ENCODE data around the gene MCM8. TPM values are rescaled to one million over a fixed set of nuclear protein-coding genes. Genes with fewer than 3 reads are reported as not detected.

MCM8 gene
- total RNA-seq, 3 donors from 2014 or later, result 5.9 to 9.7 (median 6.7) TPM

DNA sequence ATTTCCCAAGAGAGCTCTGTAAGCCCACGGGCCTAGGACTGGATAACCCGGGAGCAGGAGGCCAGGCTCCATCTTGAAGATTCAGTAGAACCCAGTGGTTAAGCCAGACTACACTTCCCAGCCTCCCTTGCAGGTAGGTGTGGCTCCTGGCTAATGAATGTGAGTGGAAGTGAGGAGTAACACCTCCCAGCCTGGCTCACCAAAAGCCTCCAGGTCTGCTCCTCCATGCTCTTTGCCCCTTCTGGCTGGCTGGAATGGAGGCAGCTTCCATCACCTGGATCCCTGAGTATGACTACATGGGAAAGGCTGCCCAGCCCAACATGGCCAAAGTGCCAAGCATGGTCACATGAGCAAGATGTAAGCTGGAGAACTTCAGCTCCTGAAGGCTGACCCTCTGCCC, 93.7 kb downstream of the MCM8 start:
- H3K27ac ChIP-seq, result no peak overlapping the region
- no peak for TF ChIP-seq POLR2AphosphoS5 (IDR thresholded peaks at IDR 0.05)
- TF ChIP-seq POLR2A (IDR thresholded peaks at IDR 0.05), result no peak
- TF ChIP-seq CTCF (IDR thresholded peaks at IDR 0.05), result no peak
- H3K4me1 ChIP-seq, result no peaks in the 10 kb centered on the region
- intact Hi-C loops (cut with DNase I; ENCODE audit: low total_unique reads), result no loop called here
- H3K36me3 ChIP-seq, result no peaks in the 10 kb centered on the region
- DNase-seq (ENCODE audit: low spot score in 2 of 2), result no peak
- H3K4me3 ChIP-seq, result no peak overlapping the region
- H3K27me3 ChIP-seq, result no peaks in the 10 kb centered on the region
- H3K9me3 ChIP-seq, result no peaks in the 10 kb centered on the region

GRCh38 chr20:6045566-6045965, 95.1 kb downstream of the MCM8 start:
- TF ChIP-seq POLR2A (IDR thresholded peaks at IDR 0.05), result no peak
- no peak for TF ChIP-seq CTCF (IDR thresholded peaks at IDR 0.05)
- TF ChIP-seq POLR2AphosphoS5 (IDR thresholded peaks at IDR 0.05), result no peak
- no peaks in the 10 kb centered on the region for H3K27me3 ChIP-seq
- no peak overlapping the region for H3K4me3 ChIP-seq
- DNase-seq (ENCODE audit: low spot score in 2 of 2), result no peak
- no peaks in the 10 kb centered on the region for H3K36me3 ChIP-seq
- no peaks in the 10 kb centered on the region for H3K9me3 ChIP-seq
- H3K4me1 ChIP-seq, result no peaks in the 10 kb centered on the region
- H3K27ac ChIP-seq, result no peak overlapping the region
- intact Hi-C loops (cut with DNase I; ENCODE audit: low total_unique reads), result loop anchor here (5.0 kb wide), 1 partner anchor 497 kb away; no protein-coding TSS in a partner anchor

DNA sequence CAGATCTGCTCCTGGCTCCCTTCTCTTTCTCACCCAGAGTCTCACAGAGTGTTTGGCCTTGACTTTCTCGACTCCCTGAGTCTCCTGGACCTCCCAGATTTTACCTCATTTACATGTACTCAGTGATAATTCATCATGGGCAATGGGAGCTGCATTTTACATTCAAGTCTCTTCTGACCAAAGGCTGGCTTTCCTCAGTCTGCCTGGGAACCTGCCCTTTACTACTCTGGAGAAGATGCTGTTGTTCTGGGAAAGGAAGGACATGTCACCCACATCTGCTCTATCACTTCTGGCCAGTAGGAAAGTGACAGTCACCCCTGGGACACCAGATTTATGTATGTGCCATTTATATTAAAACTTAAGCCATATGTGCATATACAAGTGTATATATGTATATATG, 96.0 kb downstream of the MCM8 start:
- DNase-seq (ENCODE audit: low spot score in 2 of 2), result no peak
- H3K27ac ChIP-seq, result no peak overlapping the region
- no peak overlapping the region for H3K4me3 ChIP-seq
- H3K9me3 ChIP-seq, result no peaks in the 10 kb centered on the region
- H3K4me1 ChIP-seq, result no peaks in the 10 kb centered on the region
- no peaks in the 10 kb centered on the region for H3K36me3 ChIP-seq
- TF ChIP-seq POLR2AphosphoS5 (IDR thresholded peaks at IDR 0.05) (no peak), CTCF (IDR thresholded peaks at IDR 0.05) (no peak), POLR2A (IDR thresholded peaks at IDR 0.05) (no peak)
- H3K27me3 ChIP-seq, result no peaks in the 10 kb centered on the region
- intact Hi-C loops (cut with DNase I; ENCODE audit: low total_unique reads), result loop anchor here (5.0 kb wide), 1 partner anchor 496 kb away; no protein-coding TSS in a partner anchor

DNA sequence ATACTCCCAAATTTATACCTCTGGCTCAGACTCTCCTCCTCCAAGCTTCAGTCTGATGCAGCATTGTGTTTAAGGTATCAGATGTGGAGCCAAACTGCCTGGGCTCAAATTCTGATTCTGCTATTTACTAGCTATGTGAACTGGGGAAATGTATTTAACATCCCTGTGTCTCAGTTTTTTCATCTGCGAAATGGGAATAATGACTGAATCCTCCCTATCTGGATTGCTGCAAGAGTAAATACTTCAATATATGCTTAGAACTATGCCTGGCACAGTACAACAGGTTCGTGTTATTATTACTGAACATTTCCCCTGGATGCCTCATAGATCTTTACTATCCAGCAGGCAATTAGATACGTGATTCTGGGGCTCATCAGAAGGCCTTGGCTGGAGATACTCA, 97.9 kb downstream of the MCM8 start:
- no peak for TF ChIP-seq POLR2A (IDR thresholded peaks at IDR 0.05)
- TF ChIP-seq CTCF (IDR thresholded peaks at IDR 0.05), result no peak
- no peak for TF ChIP-seq POLR2AphosphoS5 (IDR thresholded peaks at IDR 0.05)
- DNase-seq (ENCODE audit: low spot score in 2 of 2), result no peak
- intact Hi-C loops (cut with DNase I; ENCODE audit: low total_unique reads), result loop anchor here (5.0 kb wide), 1 partner anchor 494 kb away; no protein-coding TSS in a partner anchor
- Histone ChIP-seq H3K36me3 (no peaks in the 10 kb centered on the region), H3K27ac (no peak overlapping the region), H3K4me3 (no peak overlapping the region), H3K27me3 (peaks cover 0 to 17% of the 10 kb centered on the region in 2 donors), H3K9me3 (no peaks in the 10 kb centered on the region), H3K4me1 (no peaks in the 10 kb centered on the region)

Other genes with a start within 250 kb of the MCM8 start
- 1 to 10 TPM; 2.7 to 7.3 (median 6.6) TPM for gene SHLD1, start 200.3 kb upstream of the MCM8 start, total RNA-seq
- not detected for gene CHGB, start 39.1 kb upstream of the MCM8 start, total RNA-seq
- 10 to 100 TPM; 10.1 to 13.4 (median 11.1) TPM for gene TRMT6, start 119 bp upstream of the MCM8 start, total RNA-seq
- 10 to 100 TPM; 43.3 to 72.5 (median 61.2) TPM for gene CRLS1, start 55.5 kb downstream of the MCM8 start, total RNA-seq
- gene LRRN4, start 103.4 kb downstream of the MCM8 start, total RNA-seq, result 10 to 100 TPM in 1 of 3 donors, not detected in 2; 20.8 TPM
- gene FERMT1, start 172.4 kb downstream of the MCM8 start, total RNA-seq, result 1 to 10 TPM in 1 of 3 donors, under 1 TPM in 2; under 0.01 to 2.0 (median 0.98) TPM

Measured in breast epithelium (tissue), 4 donors.